K562 (cell line): Measurements from ENCODE around the gene CCDC159. TPM values are rescaled to one million over a fixed set of nuclear protein-coding genes. Genes with fewer than 3 reads are reported as not detected.

ENCODE experiments used
- ARNT ChIP-seq, 2 experiments: fragments of 450-650 bp; IDR thresholded peaks; 2 replicates each; pipeline ENCODE4 v1.6.1; 2016; ENCODE audit warnings: mild to moderate bottlenecking in 1 of 2
- CAMTA2 ChIP-seq: fragments of 250-450 bp; sonication (Bioruptor Pico); conservative IDR thresholded peaks from 2 replicates; pipeline ENCODE4 v1.5.1; 2022
- CHD4 ChIP-seq: fragments of 200-600 bp; sonication (generic); IDR thresholded peaks from 3 replicates; pipeline ENCODE4 v1.6.1; 2012; ENCODE audit warnings: low read depth, mild to moderate bottlenecking, mixed read lengths, low read length, inconsistent platforms; ENCODE audit not compliant: insufficient read depth, insufficient replicate concordance, poor library complexity, severe bottlenecking
- CREM ChIP-seq: IDR thresholded peaks from 2 replicates; pipeline ENCODE4 v1.6.1; 2014; ENCODE audit warnings: antibody characterized with exemption, low read depth
- E2F3 ChIP-seq: fragments of 250-450 bp; sonication (Bioruptor Pico); IDR thresholded peaks from 2 replicates; pipeline ENCODE4 v1.4.0; 2020; ENCODE audit warnings: mild to moderate bottlenecking
- JUN ChIP-seq, 2 experiments: sonication (generic) in 1 of 2; formaldehyde crosslinking in 1 of 2; IDR thresholded peaks; 2 replicates each; pipeline versions ENCODE4 v1.6.1 to v1.8.0; 2012 to 2022; ENCODE audit warnings: borderline replicate concordance in 2 of 2, mild to moderate bottlenecking in 2 of 2, improper control_type of control experiment in 1 of 2, low read depth in 1 of 2, low read length in 1 of 2, missing genetic modification reagents in 1 of 2
- SMARCA5 ChIP-seq: fragments of 450-650 bp; IDR thresholded peaks from 2 replicates; pipeline ENCODE4 v1.6.1; 2016
- TGIF2 ChIP-seq: sonication (generic); formaldehyde crosslinking; IDR thresholded peaks from 2 replicates; pipeline ENCODE4 v1.8.1; 2022; ENCODE audit warnings: mild to moderate bottlenecking, missing genetic modification reagents, moderate library complexity
- ZKSCAN3 ChIP-seq: fragments of 250-450 bp; sonication (Bioruptor Pico); IDR thresholded peaks from 2 replicates; pipeline ENCODE4 v1.4.0; 2020
- ZKSCAN8 ChIP-seq: fragments of 200-800 bp; sonication (Bioruptor generic); IDR thresholded peaks from 2 replicates; pipeline ENCODE4 v1.6.1; 2016; ENCODE audit warnings: missing genetic modification characterization, missing compliant biosample characterization
- ZNF143 ChIP-seq: sonication (generic); formaldehyde crosslinking; IDR thresholded peaks from 2 replicates; pipeline ENCODE4 v1.9.0; 2022; ENCODE audit warnings: mild to moderate bottlenecking, missing genetic modification reagents
- ZNF561 ChIP-seq: fragments of 450-650 bp; formaldehyde crosslinking; conservative IDR thresholded peaks from 2 replicates; pipeline ENCODE4 v1.4.0; 2020; ENCODE audit warnings: mild to moderate bottlenecking, moderate library complexity
- ZNF764 ChIP-seq: fragments of 250-450 bp; sonication (Bioruptor Pico); IDR thresholded peaks from 2 replicates; pipeline ENCODE4 v1.4.0; 2020; ENCODE audit warnings: low read depth, mild to moderate bottlenecking, moderate library complexity
- polyA plus RNA-seq, 8 experiments: library from polyadenylated mRNA; depleted of rRNA in 4 of 8; stranded (reverse) in 5 of 8; unstranded in 3 of 8; fragments of >200 nt; fragmentation: Nextera tagmentation in 2 of 8; fragmentation: Illumina TruSeq in 1 of 8; extraction: Ambion mirVana in 2 of 8; extraction: Trizol in 1 of 8; gene quantifications; 2 replicates each; pipeline versions ENCODE4 v1.2.1 to v1.2.3, GENCODE V29; 2011 to 2014; ENCODE audit warnings: inconsistent platforms in 1 of 8, missing spikeins in 1 of 8
- total RNA-seq, 7 experiments: library from RNA; depleted of rRNA in 6 of 7; stranded (reverse); fragments of >200 nt in 6 of 7; fragmentation: Illumina TruSeq in 2 of 7; extraction: Trizol in 2 of 7; gene quantifications; 2 replicates each; pipeline versions ENCODE4 v1.2.1 to v1.2.3, GENCODE V29; 2011 to 2021; ENCODE audit warnings: low replicate concordance in 1 of 7
- TF ChIP-seq, protein P1 (sequence below): sonication (generic); formaldehyde crosslinking; IDR thresholded peaks from 2 replicates; pipeline ENCODE4 v1.8.1; 2023; ENCODE audit warnings: mild to moderate bottlenecking, missing genetic modification reagents
- TF ChIP-seq, protein P2 (sequence below): fragments of 450-650 bp; IDR thresholded peaks from 2 replicates; pipeline ENCODE4 v1.7.0; 2016; ENCODE audit warnings: borderline replicate concordance
- TF ChIP-seq, protein P3 (sequence below): fragments of 450-650 bp; IDR thresholded peaks from 2 replicates; pipeline ENCODE4 v1.6.1; 2016; ENCODE audit warnings: mild to moderate bottlenecking
- TF ChIP-seq, protein P4 (sequence below): conservative IDR thresholded peaks from 2 replicates; pipeline ENCODE4 v1.6.1; 2011; ENCODE audit warnings: low read depth, mild to moderate bottlenecking, low read length; ENCODE audit not compliant: control insufficient read depth
- TF ChIP-seq, protein P5 (sequence below): fragments of 200-800 bp; sonication (Bioruptor generic); IDR thresholded peaks from 2 replicates; pipeline ENCODE4 v1.6.1; 2017; ENCODE audit warnings: missing genetic modification characterization, missing compliant biosample characterization

Gene CCDC159
- total and polyA plus RNA-seq, 9 of the 15 experiments (the other 6 are each of a cell fraction or from before 2014, with no cell fraction given), result 0.68 to 10.1 (median 4.7) TPM

DNA sequence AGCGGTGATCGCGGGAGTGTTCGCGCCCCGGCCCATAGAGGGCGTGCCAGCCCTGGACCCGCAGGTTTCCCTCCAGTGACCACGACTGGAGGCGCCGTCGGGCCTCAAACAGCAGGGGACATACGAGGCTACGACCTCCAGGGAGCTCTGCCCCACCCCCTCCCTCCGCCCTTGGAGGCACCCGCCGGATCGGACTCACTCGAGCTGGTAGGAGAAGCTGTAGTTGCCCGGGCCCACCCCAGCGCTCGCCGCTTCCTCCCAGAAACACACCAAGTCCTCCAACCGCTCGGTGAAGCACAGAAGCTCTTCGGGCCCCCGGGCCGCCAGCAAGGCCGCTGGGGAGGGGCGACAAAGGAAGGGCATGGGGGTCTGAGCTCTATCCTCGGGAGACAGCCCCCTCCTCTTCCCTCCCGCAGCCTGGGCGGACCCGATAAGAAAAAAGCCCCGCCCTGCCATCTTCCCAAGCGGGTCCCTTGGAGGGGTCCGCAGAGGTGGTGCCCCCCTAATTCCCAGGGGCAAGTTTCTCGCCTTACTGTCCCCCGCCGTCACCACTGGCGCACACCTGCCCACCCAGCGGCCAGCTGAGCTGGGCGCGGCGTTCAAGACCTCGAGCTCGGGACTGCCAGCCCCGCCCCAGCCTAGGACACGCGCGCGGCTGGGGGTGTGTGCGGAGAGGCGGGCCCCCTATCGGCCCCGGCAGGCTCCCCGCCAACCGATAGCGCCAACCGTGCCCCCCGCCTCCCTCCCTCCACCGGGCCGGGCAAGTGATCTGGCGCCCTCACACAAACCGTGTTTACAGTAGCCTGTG lies 36.8 kb downstream of the CCDC159 start (continued):
- TF ChIP-seq ZNF561 (CRISPR knock-in tag) (no peak), ARNT (IDR thresholded peaks at IDR 0.05) (no peak), ZKSCAN3 (CRISPR knock-in tag) (no peak), ZNF143 (no peak), CREM (peak; percentile 80), ZNF764 (CRISPR knock-in tag) (no peak), SMARCA5 (no peak; the same call in 1 of the 2 replicates), CHD4 (peak; percentile 35), E2F3 (no peak), JUN (IDR thresholded peaks at IDR 0.05; ENCODE audit: borderline replicate concordance, low read depth, low read length) (peak; percentile 17; the same call in 1 of the 2 replicates), JUN (CRISPR knock-in tag; IDR thresholded peaks at IDR 0.05; ENCODE audit: borderline replicate concordance) (no peak), ZKSCAN8 (CRISPR knock-in tag) (no peak), TGIF2 (CRISPR knock-in tag) (no peak), CAMTA2 (CRISPR knock-in tag) (no peak)
- TF ChIP-seq, protein P1, sequence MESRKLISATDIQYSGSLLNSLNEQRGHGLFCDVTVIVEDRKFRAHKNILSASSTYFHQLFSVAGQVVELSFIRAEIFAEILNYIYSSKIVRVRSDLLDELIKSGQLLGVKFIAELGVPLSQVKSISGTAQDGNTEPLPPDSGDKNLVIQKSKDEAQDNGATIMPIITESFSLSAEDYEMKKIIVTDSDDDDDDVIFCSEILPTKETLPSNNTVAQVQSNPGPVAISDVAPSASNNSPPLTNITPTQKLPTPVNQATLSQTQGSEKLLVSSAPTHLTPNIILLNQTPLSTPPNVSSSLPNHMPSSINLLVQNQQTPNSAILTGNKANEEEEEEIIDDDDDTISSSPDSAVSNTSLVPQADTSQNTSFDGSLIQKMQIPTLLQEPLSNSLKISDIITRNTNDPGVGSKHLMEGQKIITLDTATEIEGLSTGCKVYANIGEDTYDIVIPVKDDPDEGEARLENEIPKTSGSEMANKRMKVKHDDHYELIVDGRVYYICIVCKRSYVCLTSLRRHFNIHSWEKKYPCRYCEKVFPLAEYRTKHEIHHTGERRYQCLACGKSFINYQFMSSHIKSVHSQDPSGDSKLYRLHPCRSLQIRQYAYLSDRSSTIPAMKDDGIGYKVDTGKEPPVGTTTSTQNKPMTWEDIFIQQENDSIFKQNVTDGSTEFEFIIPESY (CRISPR knock-in tag), result peak; percentile 91
- TF ChIP-seq, protein P2, sequence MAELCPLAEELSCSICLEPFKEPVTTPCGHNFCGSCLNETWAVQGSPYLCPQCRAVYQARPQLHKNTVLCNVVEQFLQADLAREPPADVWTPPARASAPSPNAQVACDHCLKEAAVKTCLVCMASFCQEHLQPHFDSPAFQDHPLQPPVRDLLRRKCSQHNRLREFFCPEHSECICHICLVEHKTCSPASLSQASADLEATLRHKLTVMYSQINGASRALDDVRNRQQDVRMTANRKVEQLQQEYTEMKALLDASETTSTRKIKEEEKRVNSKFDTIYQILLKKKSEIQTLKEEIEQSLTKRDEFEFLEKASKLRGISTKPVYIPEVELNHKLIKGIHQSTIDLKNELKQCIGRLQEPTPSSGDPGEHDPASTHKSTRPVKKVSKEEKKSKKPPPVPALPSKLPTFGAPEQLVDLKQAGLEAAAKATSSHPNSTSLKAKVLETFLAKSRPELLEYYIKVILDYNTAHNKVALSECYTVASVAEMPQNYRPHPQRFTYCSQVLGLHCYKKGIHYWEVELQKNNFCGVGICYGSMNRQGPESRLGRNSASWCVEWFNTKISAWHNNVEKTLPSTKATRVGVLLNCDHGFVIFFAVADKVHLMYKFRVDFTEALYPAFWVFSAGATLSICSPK, result no peak
- TF ChIP-seq, protein P3, sequence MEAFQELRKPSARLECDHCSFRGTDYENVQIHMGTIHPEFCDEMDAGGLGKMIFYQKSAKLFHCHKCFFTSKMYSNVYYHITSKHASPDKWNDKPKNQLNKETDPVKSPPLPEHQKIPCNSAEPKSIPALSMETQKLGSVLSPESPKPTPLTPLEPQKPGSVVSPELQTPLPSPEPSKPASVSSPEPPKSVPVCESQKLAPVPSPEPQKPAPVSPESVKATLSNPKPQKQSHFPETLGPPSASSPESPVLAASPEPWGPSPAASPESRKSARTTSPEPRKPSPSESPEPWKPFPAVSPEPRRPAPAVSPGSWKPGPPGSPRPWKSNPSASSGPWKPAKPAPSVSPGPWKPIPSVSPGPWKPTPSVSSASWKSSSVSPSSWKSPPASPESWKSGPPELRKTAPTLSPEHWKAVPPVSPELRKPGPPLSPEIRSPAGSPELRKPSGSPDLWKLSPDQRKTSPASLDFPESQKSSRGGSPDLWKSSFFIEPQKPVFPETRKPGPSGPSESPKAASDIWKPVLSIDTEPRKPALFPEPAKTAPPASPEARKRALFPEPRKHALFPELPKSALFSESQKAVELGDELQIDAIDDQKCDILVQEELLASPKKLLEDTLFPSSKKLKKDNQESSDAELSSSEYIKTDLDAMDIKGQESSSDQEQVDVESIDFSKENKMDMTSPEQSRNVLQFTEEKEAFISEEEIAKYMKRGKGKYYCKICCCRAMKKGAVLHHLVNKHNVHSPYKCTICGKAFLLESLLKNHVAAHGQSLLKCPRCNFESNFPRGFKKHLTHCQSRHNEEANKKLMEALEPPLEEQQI, result no peak
- TF ChIP-seq, protein P4, sequence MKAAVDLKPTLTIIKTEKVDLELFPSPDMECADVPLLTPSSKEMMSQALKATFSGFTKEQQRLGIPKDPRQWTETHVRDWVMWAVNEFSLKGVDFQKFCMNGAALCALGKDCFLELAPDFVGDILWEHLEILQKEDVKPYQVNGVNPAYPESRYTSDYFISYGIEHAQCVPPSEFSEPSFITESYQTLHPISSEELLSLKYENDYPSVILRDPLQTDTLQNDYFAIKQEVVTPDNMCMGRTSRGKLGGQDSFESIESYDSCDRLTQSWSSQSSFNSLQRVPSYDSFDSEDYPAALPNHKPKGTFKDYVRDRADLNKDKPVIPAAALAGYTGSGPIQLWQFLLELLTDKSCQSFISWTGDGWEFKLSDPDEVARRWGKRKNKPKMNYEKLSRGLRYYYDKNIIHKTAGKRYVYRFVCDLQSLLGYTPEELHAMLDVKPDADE, result peak; percentile 18; the same call in 1 of the 2 replicates
- TF ChIP-seq, protein P5, sequence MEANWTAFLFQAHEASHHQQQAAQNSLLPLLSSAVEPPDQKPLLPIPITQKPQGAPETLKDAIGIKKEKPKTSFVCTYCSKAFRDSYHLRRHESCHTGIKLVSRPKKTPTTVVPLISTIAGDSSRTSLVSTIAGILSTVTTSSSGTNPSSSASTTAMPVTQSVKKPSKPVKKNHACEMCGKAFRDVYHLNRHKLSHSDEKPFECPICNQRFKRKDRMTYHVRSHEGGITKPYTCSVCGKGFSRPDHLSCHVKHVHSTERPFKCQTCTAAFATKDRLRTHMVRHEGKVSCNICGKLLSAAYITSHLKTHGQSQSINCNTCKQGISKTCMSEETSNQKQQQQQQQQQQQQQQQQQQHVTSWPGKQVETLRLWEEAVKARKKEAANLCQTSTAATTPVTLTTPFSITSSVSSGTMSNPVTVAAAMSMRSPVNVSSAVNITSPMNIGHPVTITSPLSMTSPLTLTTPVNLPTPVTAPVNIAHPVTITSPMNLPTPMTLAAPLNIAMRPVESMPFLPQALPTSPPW, result peak; percentile 88
